ENCODE data around the gene TNF. TPM values are rescaled to one million over a fixed set of nuclear protein-coding genes. Genes with fewer than 3 reads are reported as not detected.

The TNF gene
- total and polyA plus RNA-seq, 2 donors (not counting 3 experiments of a cell fraction or from before 2014, with no cell fraction given), result not detected

- Histone ChIP-seq H4K20me1 (replicated peaks; ENCODE audit: control insufficient read depth, extremely low read depth, insufficient read depth, low read length) (no peaks in the 10 kb centered on the region), H3K4me1 (ENCODE audit: control insufficient read depth, extremely low read depth, insufficient read depth, low read length) (peaks cover 13% of the 10 kb centered on the region), H3K4me3 (replicated peaks in 1 of 3; ENCODE audit: insufficient read depth in 1 of 3, low read depth in 1 of 3, low read length in 3 of 3) (peak overlapping the region in 1 of 3 experiments; percentile 95), H3K27me3 (ENCODE audit: control insufficient read depth in 2 of 2, insufficient read depth in 2 of 2, low read length in 2 of 2) (no peaks in the 10 kb centered on the region), H3K79me2 (ENCODE audit: control insufficient read depth, insufficient read depth, low read length) (peaks cover 62% of the 10 kb centered on the region), H3K9me1 (replicated peaks; ENCODE audit: control insufficient read depth, extremely low read depth, insufficient read depth, low read length) (no peaks in the 10 kb centered on the region), H3K36me3 (ENCODE audit: control insufficient read depth in 2 of 2, extremely low read depth in 1 of 2, insufficient read depth in 2 of 2, low read length in 2 of 2) (peaks cover 25 to 38% of the 10 kb centered on the region in 2 experiments), H3K4me2 (ENCODE audit: insufficient read depth, low read length) (peak overlapping the region; percentile 92), H2AFZ (ENCODE audit: low read depth, low read length) (no peak overlapping the region), H3K9ac (replicated peaks; ENCODE audit: extremely low read depth, insufficient read depth, low read length) (no peak overlapping the region), H3K9me3 (replicated peaks; ENCODE audit: control insufficient read depth, insufficient read depth, low read length) (no peaks in the 10 kb centered on the region), H3K27ac (ENCODE audit: insufficient read depth, low read depth, low read length) (no peak overlapping the region)
- CTCF ChIA-PET, result interaction anchor here (0.7 to 3.9 kb wide), 7 partner anchors 17 to 81 kb away, joined by 3 to 18 read pairs (median 4); partner anchors contain the start of gene DDX39B
- dilution Hi-C loops (cut with MboI; ENCODE audit: extremely low pct_ligation_motif_present, low sequenced_read_pairs) (no loop called here), intact Hi-C loops (cut with micrococcal nuclease) (loop anchor here (5.0 kb wide), 1 partner anchor 130 kb away; no protein-coding TSS in a partner anchor)
- POLR2A ChIA-PET, result interaction anchor here (0.8 to 2.2 kb wide), 3 partner anchors 11 to 49 kb away, joined by 3 to 4 read pairs (median 3); no protein-coding TSS in a partner anchor
- no TSS peak for BruUV-seq (replicated peaks)
- FAIRE-seq (no peak), DNase-seq (ENCODE audit: low read depth, low spot score) (no peak)
- no peak for TF ChIP-seq MYC (IDR thresholded peaks at IDR 0.05; ENCODE audit: low read depth, low read length)
- no peak for TF ChIP-seq POLR2AphosphoS5 (IDR thresholded peaks at IDR 0.05; ENCODE audit: insufficient read depth, low read depth, low read length)
- TF ChIP-seq POLR2A (IDR thresholded peaks at IDR 0.05; ENCODE audit: low read depth, low read length), result no peak
Observed at GRCh38 chr6:31622684-31623091, 47.3 kb downstream of the TNF start.

GRCh38 chr6:31624070-31624469 lies 48.7 kb downstream of the TNF start:
- Histone ChIP-seq H3K27me3 (ENCODE audit: control insufficient read depth in 2 of 2, insufficient read depth in 2 of 2, low read length in 2 of 2) (no peaks in the 10 kb centered on the region), H4K20me1 (replicated peaks; ENCODE audit: control insufficient read depth, extremely low read depth, insufficient read depth, low read length) (no peaks in the 10 kb centered on the region), H2AFZ (ENCODE audit: low read depth, low read length) (no peak overlapping the region), H3K4me1 (ENCODE audit: control insufficient read depth, extremely low read depth, insufficient read depth, low read length) (peaks cover 13% of the 10 kb centered on the region), H3K4me2 (ENCODE audit: insufficient read depth, low read length) (no peak overlapping the region), H3K27ac (ENCODE audit: insufficient read depth, low read depth, low read length) (no peak overlapping the region), H3K36me3 (ENCODE audit: control insufficient read depth in 2 of 2, extremely low read depth in 1 of 2, insufficient read depth in 2 of 2, low read length in 2 of 2) (peaks cover 36 to 48% of the 10 kb centered on the region in 2 experiments), H3K79me2 (ENCODE audit: control insufficient read depth, insufficient read depth, low read length) (peaks cover 66% of the 10 kb centered on the region), H3K4me3 (replicated peaks in 1 of 3; ENCODE audit: insufficient read depth in 1 of 3, low read depth in 1 of 3, low read length in 3 of 3) (no peak overlapping the region), H3K9me3 (replicated peaks; ENCODE audit: control insufficient read depth, insufficient read depth, low read length) (no peaks in the 10 kb centered on the region), H3K9ac (replicated peaks; ENCODE audit: extremely low read depth, insufficient read depth, low read length) (no peak overlapping the region), H3K9me1 (replicated peaks; ENCODE audit: control insufficient read depth, extremely low read depth, insufficient read depth, low read length) (no peaks in the 10 kb centered on the region)
- no TSS peak for BruUV-seq (replicated peaks)
- ChIA-PET CTCF (no interaction called here), POLR2A (no interaction called here)
- DNase-seq (ENCODE audit: low read depth, low spot score) (no peak), FAIRE-seq (no peak)
- TF ChIP-seq JUN (IDR thresholded peaks at IDR 0.05; ENCODE audit: borderline replicate concordance, insufficient read depth, insufficient read length, low read depth), result no peak
- TF ChIP-seq FOS (IDR thresholded peaks at IDR 0.05; ENCODE audit: borderline replicate concordance, insufficient read depth, low read length), result no peak
- TF ChIP-seq MAX (IDR thresholded peaks at IDR 0.05; ENCODE audit: insufficient read depth, insufficient read length), result no peak
- no peak for TF ChIP-seq CTCF (IDR thresholded peaks at IDR 0.05; ENCODE audit: extremely low read depth in 1 of 2, insufficient read depth in 1 of 2, low read depth in 1 of 2, low read length in 2 of 2)
- no peak for TF ChIP-seq POLR2A (IDR thresholded peaks at IDR 0.05; ENCODE audit: low read depth, low read length)
- no peak for TF ChIP-seq POLR2AphosphoS5 (IDR thresholded peaks at IDR 0.05; ENCODE audit: insufficient read depth, low read depth, low read length)
- no peak for TF ChIP-seq EZH2 (IDR thresholded peaks at IDR 0.05; ENCODE audit: borderline replicate concordance, low read depth, low read length, severe bottlenecking)
- TF ChIP-seq MYC (IDR thresholded peaks at IDR 0.05; ENCODE audit: low read depth, low read length), result no peak
- no peak for TF ChIP-seq GATA2 (IDR thresholded peaks at IDR 0.05; ENCODE audit: insufficient read depth, insufficient read length, low read depth, low read length)
- intact Hi-C loops (cut with micrococcal nuclease), result loop anchor here (5.0 kb wide), 1 partner anchor 132 kb away; no protein-coding TSS in a partner anchor
- dilution Hi-C loops (cut with MboI; ENCODE audit: extremely low pct_ligation_motif_present, low sequenced_read_pairs), result no loop called here

Data from endothelial cell of umbilical vein (primary cell).